GM21737 (cell line): ENCODE measurements around the gene ACAP2.
"Not testable (repeated sequence)": the region's sequence is repeated elsewhere in the genome, so short reads cannot be mapped to it uniquely, and the experiment has no call there.

Experiments
- ATAC-seq: cut with Tn5 transposase; IDR thresholded peaks from one replicate; pipeline ENCODE4 v1.9.1; 2021; ENCODE audit warnings: mild to moderate bottlenecking, moderate library complexity; ENCODE audit not compliant: unreplicated experiment

ACAP2 gene

GRCh38 chr3:195443391-195443989 lies 670 bp upstream of the ACAP2 start:
- ATAC-seq: no peak

GRCh38 chr3:195441992-195442572 lies 738 bp downstream of the ACAP2 start:
- peak; percentile 4 for ATAC-seq

- no peak for ATAC-seq
Observed at GRCh38 chr3:195441476-195441991, 1.3 kb downstream of the ACAP2 start.

- no peak for ATAC-seq
Observed at GRCh38 chr3:195441051-195441450, 1.8 kb downstream of the ACAP2 start.

GRCh38 chr3:195440379-195440778 lies 2.4 kb downstream of the ACAP2 start:
- no peak for ATAC-seq

- ATAC-seq: no peak
Observed at GRCh38 chr3:195438371-195438770, 4.4 kb downstream of the ACAP2 start.

GRCh38 chr3:195425849-195426248 lies 17.0 kb downstream of the ACAP2 start:
- no peak for ATAC-seq

GRCh38 chr3:195423818-195424217 lies 19.0 kb downstream of the ACAP2 start:
- no peak for ATAC-seq

- no peak for ATAC-seq
Observed at GRCh38 chr3:195421400-195421799, 21.4 kb downstream of the ACAP2 start.

GRCh38 chr3:195416795-195417194 lies 26.0 kb downstream of the ACAP2 start:
- no peak for ATAC-seq

GRCh38 chr3:195411836-195412235 lies 31.0 kb downstream of the ACAP2 start:
- no peak for ATAC-seq

- ATAC-seq: no peak
Observed at GRCh38 chr3:195410546-195410945, 32.3 kb downstream of the ACAP2 start.

GRCh38 chr3:195407531-195408409 lies 35.0 kb downstream of the ACAP2 start:
- ATAC-seq: no peak

GRCh38 chr3:195405651-195406050 lies 37.2 kb downstream of the ACAP2 start:
- ATAC-seq: no peak

GRCh38 chr3:195403841-195404408 lies 38.9 kb downstream of the ACAP2 start:
- ATAC-seq: no peak

- ATAC-seq: no peak
Observed at GRCh38 chr3:195403244-195403643, 39.6 kb downstream of the ACAP2 start.

- ATAC-seq: no peak
Observed at GRCh38 chr3:195401943-195402342, 40.9 kb downstream of the ACAP2 start.

GRCh38 chr3:195398460-195398859 lies 44.4 kb downstream of the ACAP2 start:
- ATAC-seq: not testable (repeated sequence)

- no peak for ATAC-seq
Observed at GRCh38 chr3:195397524-195397923, 45.3 kb downstream of the ACAP2 start.

GRCh38 chr3:195395208-195395816 lies 47.5 kb downstream of the ACAP2 start:
- no peak for ATAC-seq

GRCh38 chr3:195394700-195395099 lies 48.1 kb downstream of the ACAP2 start:
- no peak for ATAC-seq
